ENCODE results near the gene CLEC16A.
A peak's percentile ranks its signal among the peaks of the same experiment; 100 is the strongest.

The CLEC16A gene

DNA sequence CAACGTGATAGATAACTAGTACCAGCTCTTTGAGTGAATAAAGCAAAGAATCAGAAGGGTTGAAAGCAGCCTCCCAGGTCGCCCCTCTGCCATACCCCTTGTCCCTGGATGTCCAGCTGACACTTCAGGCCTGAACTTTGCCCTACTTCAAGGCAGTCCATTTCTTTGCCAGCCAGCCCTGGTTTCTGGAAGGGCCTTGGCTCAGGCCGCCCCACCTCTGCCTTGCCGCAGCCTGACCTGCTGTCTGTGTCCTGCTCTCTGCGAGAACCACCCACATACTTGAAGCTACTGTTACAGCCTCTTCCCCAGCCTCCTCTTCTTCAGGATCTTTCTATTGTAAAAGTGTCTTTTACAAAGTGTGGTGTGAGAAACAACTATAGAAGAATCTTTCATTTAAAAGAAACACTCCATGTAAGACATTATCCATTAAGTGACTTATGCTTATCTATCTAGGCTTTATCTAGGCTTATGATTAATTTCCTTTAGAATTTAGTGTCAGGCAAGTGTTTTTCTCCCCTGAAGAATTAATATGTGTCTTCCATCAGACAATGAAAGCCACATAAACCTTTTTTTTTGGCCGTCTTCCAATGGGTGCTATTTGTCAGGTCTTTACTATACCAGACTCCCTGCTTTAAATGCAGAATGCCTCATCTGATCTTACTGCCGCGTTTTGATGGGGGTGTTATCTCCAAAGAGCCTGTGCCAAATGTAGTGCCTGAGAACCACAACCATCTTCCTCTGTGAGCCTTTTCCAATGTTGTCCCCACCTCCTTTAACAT lies 177.7 kb downstream of the CLEC16A start:
- no peak for DNase-seq (ENCODE audit: low read depth)

- no peak for DNase-seq (ENCODE audit: low read depth)
Observed at GRCh38 chr16:11123666-11124065, 179.3 kb downstream of the CLEC16A start.

GRCh38 chr16:11125936-11126335 lies 181.6 kb downstream of the CLEC16A start:
- no peak for DNase-seq (ENCODE audit: low read depth)

GRCh38 chr16:11126399-11127054 lies 182.2 kb downstream of the CLEC16A start:
- no peak for DNase-seq (ENCODE audit: low read depth)

- DNase-seq (ENCODE audit: low read depth), result no peak
Observed at GRCh38 chr16:11127610-11128195, 183.3 kb downstream of the CLEC16A start.

GRCh38 chr16:11128211-11129141 lies 184.1 kb downstream of the CLEC16A start:
- no peak for DNase-seq (ENCODE audit: low read depth)

DNA sequence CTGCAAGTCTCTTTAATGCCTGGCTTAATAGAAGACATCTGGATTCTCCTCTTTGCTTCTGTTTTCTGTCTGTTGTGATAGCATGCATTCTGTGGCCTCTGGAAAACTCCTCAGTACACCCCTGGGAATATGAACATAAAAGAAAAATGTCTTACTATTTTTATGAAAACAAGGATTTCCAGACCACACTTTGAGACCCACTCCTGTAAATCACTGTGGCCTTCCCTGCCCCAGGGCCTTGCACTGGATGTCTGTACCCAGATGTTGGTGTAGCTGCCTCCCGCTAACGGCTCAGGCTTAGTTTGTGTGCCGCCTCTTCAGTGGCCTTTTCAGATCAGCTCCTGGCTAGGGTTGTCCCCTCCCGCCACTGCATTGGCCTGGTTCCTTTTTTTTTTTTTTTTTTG lies 185.0 kb downstream of the CLEC16A start:
- DNase-seq (ENCODE audit: low read depth), result no peak

GRCh38 chr16:11130978-11131665 lies 186.8 kb downstream of the CLEC16A start:
- no peak for DNase-seq (ENCODE audit: low read depth)

DNA sequence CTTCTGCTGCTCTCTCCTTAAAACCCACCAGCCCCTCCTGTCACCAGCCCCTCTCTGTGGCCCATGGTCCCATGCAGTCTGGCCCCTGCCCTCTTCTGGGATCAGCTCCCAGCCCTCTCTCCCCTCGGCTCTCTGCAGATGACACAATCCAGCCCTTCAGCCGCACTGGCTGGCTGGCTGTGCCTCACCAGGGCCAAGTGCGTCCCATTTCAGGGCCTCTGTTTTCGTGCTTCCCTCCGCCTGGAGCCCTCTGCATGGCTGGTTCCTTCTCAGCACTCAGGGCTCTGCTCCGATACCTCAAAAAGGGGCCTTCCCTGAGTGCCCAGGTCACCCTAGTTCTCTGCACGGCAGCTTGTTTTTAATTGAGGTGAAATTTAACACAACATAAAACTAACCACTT lies 187.3 kb downstream of the CLEC16A start:
- no peak for DNase-seq (ENCODE audit: low read depth)

DNA sequence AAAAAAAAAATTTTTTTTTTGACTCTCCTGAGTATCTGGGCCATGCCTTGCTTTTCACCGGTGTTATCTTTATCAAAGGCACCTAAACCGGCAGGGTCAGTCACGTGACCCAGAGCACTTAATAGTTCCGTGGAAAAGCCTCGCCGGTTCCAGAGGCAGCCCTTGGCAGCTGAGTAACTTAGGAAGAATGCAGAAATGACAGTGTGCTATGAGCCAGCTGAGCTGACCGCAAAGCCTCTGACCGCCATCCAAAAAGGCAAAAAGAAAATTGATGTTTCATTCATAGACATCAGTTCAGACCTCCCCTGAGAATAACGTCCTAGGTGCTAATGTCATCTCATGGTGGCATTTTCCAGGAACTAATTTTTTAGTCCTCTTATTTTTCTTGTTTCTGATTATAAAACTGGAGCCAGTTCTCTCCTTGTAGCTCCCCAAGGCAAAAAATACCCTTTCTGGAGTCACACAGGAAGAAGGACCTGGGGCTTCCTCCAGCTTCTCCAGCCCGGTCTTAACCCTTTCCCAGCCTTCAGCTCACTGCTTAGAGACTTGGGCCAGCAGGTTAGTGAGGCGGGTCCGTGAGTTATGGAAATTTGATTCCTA lies 189.1 kb downstream of the CLEC16A start:
- peak; percentile 85 for DNase-seq (ENCODE audit: low read depth)

DNA sequence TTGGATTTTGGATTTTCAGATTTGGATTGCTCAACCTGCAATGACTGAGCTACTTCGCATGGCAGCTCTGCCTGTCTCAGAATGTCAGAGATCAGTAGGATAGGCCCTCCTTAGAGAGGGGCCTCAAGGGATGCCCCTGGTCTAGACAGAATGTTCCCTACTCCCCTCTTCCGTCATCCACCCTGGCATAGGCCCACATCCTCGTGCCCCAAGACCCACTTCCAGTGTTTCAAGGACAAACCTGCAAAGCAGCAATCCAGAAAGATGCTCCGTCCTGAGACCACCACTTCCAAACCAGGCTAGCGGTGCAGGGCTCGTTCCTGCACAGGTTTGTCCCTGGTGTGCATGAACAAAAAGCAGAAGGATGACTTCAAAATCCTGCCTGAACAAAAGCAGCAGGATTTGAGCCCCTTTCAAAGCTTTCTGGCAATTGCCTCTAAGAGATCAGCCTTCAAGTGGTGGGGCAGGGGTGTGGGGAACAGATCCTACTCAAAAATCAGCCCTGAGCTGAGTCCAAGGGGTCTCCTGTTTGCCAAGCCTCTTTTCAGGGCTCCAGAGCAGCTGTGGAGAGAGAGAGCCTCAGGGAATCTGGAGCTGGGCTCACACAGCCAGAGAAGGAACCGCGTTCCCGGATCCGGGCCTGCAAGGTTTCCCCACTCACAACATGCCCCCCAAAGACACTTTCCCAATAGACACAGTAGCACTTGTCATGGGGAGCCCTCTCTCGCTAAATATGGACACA lies 190.5 kb downstream of the CLEC16A start:
- DNase-seq (ENCODE audit: low read depth), result no peak

GRCh38 chr16:11135464-11135973 lies 191.2 kb downstream of the CLEC16A start:
- DNase-seq (ENCODE audit: low read depth), result no peak

- no peak for DNase-seq (ENCODE audit: low read depth)
Observed at GRCh38 chr16:11136600-11136999, 192.2 kb downstream of the CLEC16A start.

DNA sequence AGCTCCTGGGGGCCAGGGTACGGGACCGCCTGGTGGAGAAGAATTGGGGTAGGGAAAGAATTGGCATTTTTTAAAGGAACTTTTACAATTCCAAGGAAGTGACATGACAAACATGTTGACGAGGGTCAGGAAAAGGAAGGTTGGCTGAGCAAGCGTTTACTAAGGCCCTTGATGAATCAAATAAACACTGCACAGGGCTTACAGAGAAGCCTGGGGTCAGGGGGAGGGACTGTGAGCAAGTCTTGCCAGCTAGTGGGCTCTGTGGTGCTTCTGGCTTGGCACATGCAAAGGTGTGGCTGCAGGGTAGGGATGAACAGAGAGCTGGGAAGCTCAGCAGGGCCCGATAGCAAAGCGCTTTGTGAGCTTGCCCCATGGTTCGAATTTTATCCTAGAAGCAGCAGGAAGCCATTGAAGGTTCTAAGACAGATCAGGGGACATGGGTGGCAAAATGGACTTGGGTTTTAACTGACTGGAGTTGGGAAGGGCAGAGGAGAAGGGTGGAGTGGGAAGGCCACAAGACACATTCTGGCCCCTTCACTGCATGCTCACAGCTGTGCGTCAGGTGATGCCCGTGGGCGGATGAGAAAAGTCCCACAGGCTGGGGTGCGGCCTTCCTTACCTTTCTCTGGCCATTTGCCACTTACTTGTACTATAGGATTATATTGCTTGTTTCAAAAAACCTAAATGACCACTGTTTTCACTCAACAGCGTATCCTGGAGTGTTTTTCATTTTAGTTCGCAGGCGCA lies 193.8 kb downstream of the CLEC16A start:
- DNase-seq (ENCODE audit: low read depth), result no peak

DNA sequence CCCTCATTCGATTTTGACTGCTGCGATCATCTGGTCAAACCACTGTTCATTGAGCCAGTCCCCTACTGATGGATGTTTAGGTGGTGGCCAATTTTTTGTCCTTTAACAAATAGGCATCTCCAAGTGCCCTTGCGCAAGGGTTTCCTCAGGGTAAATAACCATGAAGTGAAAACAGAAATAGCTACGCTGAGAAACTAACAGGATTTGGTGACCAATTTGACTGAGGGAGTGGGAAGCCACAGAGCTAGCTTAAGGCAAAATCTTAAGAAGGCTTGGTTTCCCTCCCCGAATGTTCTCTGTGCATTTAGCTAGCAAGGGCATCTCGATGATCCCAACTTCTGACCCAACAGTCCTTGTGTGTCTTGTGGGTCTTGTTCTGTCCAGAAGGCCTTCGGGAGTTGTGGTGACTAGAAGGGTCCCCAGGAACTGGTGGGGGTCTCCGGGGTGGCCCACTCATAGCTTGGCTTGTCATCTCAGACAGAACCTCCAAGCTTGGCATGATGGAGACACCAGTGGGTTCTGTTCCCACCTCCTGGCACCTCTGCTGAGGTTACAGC lies 194.5 kb downstream of the CLEC16A start:
- DNase-seq (ENCODE audit: low read depth), result no peak

- DNase-seq (ENCODE audit: low read depth), result no peak
Observed at GRCh38 chr16:11139326-11140097, 195.1 kb downstream of the CLEC16A start.

GRCh38 chr16:11140098-11140375 lies 195.7 kb downstream of the CLEC16A start:
- DNase-seq (ENCODE audit: low read depth), result no peak

DNA sequence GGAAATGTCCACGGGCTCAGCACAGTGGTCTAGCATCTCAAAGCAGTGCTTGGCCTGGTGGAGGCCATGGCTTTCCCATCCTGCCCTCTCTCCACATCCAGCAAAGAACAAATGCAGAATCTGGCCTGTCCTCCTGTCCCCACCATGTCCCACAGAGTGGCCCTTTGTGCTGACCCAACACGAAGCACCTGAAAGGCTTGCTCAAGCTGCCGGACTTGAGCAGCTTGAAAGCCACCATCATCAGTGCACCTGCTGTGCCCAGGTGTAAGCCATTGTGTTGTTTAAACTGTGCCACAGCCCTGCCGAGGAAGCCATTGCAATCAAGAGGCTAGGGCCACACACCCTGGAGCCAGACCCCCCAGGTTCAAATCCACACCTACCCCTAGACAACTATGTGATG lies 196.1 kb downstream of the CLEC16A start:
- DNase-seq (ENCODE audit: low read depth), result no peak

GRCh38 chr16:11140867-11141266 lies 196.5 kb downstream of the CLEC16A start:
- no peak for DNase-seq (ENCODE audit: low read depth)

Data from non-pigmented ciliary epithelial cell (primary cell).